AG10803 (cell line): ENCODE results near the gene TNS4.

Experiments used
- DNase-seq: peaks from one replicate; pipeline ENCODE4 v3.0.0; 2010; ENCODE audit warnings: low read depth
- H3K4me3 ChIP-seq: 2 replicates; pipeline ENCODE4 v1.5.1; 2011; ENCODE audit warnings: mild to moderate bottlenecking, low read length, control low read depth
- CTCF ChIP-seq: conservative IDR thresholded peaks from 2 replicates; pipeline ENCODE4 v1.5.1; 2011; ENCODE audit warnings: mild to moderate bottlenecking, low read length, control low read depth, inconsistent platforms

TNS4 gene

DNA sequence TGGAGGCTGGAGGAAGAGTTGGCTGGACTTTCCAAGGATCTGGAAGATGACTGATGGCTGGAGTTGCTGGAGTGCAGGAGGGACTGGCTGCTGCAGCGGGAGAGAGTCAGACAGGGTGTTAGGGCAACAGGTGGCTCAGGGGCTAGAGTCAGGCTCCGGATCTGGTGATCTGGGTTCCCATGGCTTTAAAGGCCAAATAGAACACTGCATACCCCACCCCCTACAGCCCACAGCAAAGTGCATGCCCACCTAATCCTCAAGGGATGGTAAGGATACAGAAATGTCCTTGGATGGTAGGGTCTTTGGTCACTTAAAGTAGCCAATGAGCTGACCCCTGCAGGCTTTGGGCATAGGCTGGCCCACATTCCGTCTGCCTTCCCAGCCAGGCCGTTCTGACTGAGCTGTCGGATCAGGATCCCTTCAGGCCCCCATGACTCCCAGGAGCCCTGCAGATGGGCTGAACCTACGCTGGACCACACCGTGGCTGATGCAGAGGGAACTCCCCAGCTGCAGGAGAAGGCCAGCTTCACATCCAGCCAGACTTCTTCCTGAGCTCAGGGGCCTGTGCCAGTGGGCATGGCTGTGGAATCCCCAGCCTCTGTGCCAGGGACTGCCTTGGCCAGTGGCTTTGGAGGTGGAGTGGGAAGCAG is 13.9 kb downstream of the TNS4 start:
- H3K4me3 ChIP-seq, result no peak overlapping the region
- TF ChIP-seq CTCF, result no peak
- DNase-seq, result no peak

DNA sequence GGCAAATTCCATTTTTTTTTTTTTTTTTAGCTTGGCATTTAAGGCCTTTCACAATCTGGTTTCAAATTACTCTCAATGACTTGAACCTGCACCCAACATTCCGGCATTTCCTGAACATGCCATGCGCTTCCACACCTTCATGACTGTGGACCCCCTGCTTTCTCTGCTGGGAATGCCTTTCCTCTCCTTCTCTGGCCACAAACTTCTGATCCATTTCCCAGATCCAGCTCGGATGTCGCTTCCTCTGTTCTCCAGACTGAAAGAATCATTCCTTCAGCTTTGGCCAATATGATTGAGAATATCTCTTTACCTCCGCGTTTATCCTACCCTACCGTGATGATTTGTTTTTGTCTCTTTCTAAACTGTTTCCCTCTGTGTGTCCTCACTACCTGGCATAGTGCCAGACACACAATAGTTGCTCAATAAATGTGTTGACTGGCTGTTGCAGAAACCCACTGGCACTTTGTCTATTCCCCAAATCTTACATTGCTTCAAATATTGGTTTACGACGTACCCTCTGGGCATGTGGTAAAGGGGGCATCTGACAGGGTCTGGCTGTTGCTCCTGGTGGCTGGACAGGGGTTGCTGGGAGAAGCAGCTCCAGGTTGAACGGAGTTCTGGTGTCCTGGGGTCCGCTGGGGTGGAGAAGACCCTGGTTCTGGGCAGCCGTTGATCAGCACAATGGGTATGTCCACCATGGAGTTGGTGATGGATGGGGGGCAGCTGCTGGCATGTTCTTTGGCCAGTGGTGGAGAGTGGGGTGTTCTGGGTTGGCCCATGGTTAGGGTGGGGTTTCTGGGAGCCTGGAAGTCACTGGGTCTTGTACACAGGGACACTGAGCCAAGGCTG is 14.7 kb downstream of the TNS4 start:
- H3K4me3 ChIP-seq, result peak overlapping the region; percentile 43
- peak; percentile 90 for DNase-seq

GRCh38 chr17:40485851-40486521 is 15.4 kb downstream of the TNS4 start:
- peak overlapping the region; percentile 45 for H3K4me3 ChIP-seq
- peak; percentile 98 for DNase-seq
- TF ChIP-seq CTCF, result no peak

More for the DNA sequence above, 14.7 kb downstream of the TNS4 start:
- no peak for TF ChIP-seq CTCF

DNA sequence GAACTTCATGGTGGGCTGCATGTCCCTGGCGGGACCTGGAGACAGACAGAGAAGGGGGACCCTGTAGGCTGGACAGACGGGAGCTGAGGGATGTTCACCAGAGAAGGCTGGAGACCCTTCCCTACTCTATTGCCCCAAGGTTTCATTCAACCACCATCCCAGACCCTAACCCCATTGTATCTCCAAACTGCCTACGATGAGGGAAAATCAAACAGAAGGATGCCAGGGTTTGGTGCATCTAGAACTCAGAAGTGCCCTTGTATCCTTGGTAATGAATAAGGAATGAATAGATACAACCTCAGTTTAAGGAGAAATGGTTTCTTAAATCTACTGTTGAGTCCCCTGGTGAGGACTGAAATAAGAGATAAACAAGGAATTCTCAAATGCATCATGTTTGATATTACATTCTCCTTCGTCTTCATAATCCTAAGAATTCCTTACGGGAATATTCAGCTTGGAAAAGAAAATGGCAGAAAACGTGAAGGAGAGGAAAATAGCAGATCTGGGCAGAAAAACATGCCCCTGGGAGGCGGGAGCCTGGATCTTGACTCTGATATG is 16.4 kb downstream of the TNS4 start:
- no peak for DNase-seq
- H3K4me3 ChIP-seq, result no peak overlapping the region
- no peak for TF ChIP-seq CTCF

DNA sequence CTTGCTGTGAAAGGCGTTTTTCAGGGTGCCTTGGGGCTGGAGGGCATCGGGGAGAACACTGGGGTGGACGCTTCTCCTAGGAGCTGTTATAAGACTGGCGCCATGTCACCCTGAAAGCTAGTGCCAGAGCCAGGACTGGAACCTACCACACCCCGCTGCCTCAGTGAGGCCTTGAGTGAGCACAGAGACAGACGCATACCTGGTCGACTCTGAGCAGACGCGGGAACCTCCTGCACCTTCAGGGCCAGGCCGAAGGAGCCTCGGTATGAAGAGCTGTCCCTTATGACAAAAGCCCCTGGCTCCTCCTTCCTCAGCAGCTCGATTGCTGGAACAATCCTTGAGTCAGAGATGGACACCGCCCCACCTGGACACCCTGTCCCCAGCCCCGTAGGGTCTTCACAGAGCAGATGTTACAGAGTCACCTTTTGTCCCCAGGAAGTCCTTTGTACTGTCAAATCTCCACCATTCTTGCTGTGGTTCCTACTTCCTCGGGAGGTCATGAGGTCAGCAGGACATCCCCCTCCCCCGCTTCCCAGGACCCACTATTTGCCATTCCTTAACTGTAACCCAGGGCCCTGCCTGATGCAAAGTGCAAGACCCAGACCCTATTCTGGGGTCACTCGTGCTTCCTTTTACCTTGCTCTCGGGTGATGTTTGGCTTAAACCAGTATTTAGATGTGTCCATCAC is 17.0 kb downstream of the TNS4 start:
- no peak overlapping the region for H3K4me3 ChIP-seq
- no peak for DNase-seq
- TF ChIP-seq CTCF, result no peak

GRCh38 chr17:40483679-40484078 is 17.7 kb downstream of the TNS4 start:
- DNase-seq, result no peak
- no peak for TF ChIP-seq CTCF
- H3K4me3 ChIP-seq, result no peak overlapping the region
